ENCODE results near the gene PCF11.
A peak's percentile ranks its signal among the peaks of the same experiment; 100 is the strongest.

PCF11 gene

GRCh38 chr11:83156996-83157593 is at the start of gene PCF11:
Gene PCF11 (plus strand): TSS chr11:83157131. CDS start chr11:83157440, 309 bp downstream.
- H3K4me3 ChIP-seq (ENCODE audit: control insufficient read depth, low read depth, low read length): peak within 1 kb of the TSS; percentile 87
- TF ChIP-seq CTCF (conservative IDR thresholded peaks at IDR 0.05; ENCODE audit: control insufficient read depth, insufficient read depth, low read depth, low read length): no peak
- no peak for DNase-seq (ENCODE audit: low read depth)

GRCh38 chr11:83112886-83113285 is 44.0 kb upstream of the PCF11 start:
- TF ChIP-seq CTCF (conservative IDR thresholded peaks at IDR 0.05; ENCODE audit: control insufficient read depth, insufficient read depth, low read depth, low read length): no peak

GRCh38 chr11:83115026-83115425 is 41.9 kb upstream of the PCF11 start:
- TF ChIP-seq CTCF (conservative IDR thresholded peaks at IDR 0.05; ENCODE audit: control insufficient read depth, insufficient read depth, low read depth, low read length): no peak
- no peak overlapping the region for H3K4me3 ChIP-seq (ENCODE audit: control insufficient read depth, low read depth, low read length)

More at GRCh38 chr11:83112886-83113285, 44.0 kb upstream of the PCF11 start:
- no peak overlapping the region for H3K4me3 ChIP-seq (ENCODE audit: control insufficient read depth, low read depth, low read length)
- DNase-seq (ENCODE audit: low read depth): peak; percentile 6

GRCh38 chr11:83115551-83115950 is 41.4 kb upstream of the PCF11 start:
- no peak for TF ChIP-seq CTCF (conservative IDR thresholded peaks at IDR 0.05; ENCODE audit: control insufficient read depth, insufficient read depth, low read depth, low read length)
- H3K4me3 ChIP-seq (ENCODE audit: control insufficient read depth, low read depth, low read length): no peak overlapping the region
- DNase-seq (ENCODE audit: low read depth): no peak

More at GRCh38 chr11:83115026-83115425, 41.9 kb upstream of the PCF11 start:
- DNase-seq (ENCODE audit: low read depth): no peak

GRCh38 chr11:83116015-83116641 is 40.8 kb upstream of the PCF11 start:
- no peak overlapping the region for H3K4me3 ChIP-seq (ENCODE audit: control insufficient read depth, low read depth, low read length)
- DNase-seq (ENCODE audit: low read depth): no peak
- no peak for TF ChIP-seq CTCF (conservative IDR thresholded peaks at IDR 0.05; ENCODE audit: control insufficient read depth, insufficient read depth, low read depth, low read length)

- DNase-seq (ENCODE audit: low read depth): no peak
- no peak overlapping the region for H3K4me3 ChIP-seq (ENCODE audit: control insufficient read depth, low read depth, low read length)
- TF ChIP-seq CTCF (conservative IDR thresholded peaks at IDR 0.05; ENCODE audit: control insufficient read depth, insufficient read depth, low read depth, low read length): no peak
These were observed 38.1 kb upstream of the PCF11 start for GRCh38 chr11:83118814-83119213.

All from fibroblast of mammary gland (primary cell).